ENCODE measurements around the gene GNG8.

The GNG8 gene

DNA sequence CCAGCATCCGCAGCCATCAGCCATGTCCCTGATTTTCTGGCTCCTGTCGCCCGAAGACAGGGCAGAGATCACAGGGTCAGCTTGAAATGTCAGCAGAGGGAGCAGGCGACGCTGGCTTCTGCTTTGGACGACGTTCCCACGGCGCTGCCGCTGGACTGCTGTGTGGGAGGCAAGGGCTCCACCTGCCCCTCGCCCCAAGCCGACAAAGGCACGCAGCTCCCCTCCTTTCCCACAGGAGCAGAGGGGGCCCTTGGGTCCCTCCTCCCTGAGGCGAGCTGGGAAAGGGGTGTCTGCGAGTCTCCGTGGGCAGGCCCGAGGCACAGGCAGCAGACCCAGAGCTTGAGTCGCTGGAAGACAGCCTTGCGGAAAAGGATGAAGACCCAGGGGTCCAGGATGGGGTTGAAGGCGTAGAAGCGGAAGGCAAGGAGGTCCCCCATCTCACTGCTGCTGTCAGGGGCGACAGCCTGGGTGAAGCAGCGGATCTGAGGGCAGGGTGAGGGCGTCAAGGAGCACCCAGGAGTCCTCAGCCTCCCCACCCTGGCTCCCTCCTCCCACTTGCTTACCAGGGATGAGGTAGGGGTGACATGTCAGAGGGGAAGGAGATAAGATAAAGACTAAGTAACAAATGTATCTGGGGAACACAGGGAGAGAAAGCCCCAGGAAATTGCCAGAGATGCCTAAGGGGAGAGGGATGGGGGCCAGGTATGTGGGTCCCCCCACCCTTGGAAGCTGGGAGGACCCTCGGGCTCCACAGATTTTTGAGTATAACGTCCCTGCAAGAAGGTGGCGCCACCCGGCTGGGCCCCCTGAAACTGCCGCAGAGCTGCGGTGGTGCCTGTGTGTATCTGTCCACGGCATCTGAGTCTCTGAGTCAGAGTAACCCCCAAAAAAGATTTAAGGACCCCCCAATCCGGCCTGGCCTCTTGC is 14.5 kb downstream of the GNG8 start:
- in situ Hi-C loops (cut with MboI; ENCODE audit: low sequenced_read_pairs): no loop called here

- in situ Hi-C loops (cut with MboI; ENCODE audit: low sequenced_read_pairs): no loop called here
These were observed 15.3 kb downstream of the GNG8 start for GRCh38 chr19:46620716-46621115.

GRCh38 chr19:46620267-46620666 is 15.7 kb downstream of the GNG8 start:
- in situ Hi-C loops (cut with MboI; ENCODE audit: low sequenced_read_pairs): no loop called here

GRCh38 chr19:46618670-46619231 is 17.3 kb downstream of the GNG8 start:
- in situ Hi-C loops (cut with MboI; ENCODE audit: low sequenced_read_pairs): no loop called here

DNA sequence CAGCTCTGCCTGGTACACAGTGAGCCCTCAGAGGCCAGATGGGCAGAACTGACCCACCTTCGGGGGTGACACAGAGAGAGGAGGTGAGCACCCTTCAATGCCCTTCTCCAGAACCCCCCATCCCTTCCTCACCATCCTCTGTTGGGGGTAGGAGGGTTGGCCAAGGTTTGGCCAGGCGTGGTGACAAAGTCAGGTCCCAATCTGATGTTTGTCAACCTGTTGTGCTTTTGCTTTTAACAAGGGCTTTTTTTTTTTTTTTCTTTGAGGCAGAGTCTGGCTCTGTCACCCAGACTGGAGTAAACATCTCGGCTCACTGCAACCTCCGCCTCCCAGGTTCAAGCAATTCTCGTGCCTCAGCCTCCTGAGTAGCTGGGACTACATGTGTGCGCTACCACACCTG is 18.4 kb downstream of the GNG8 start:
- in situ Hi-C loops (cut with MboI; ENCODE audit: low sequenced_read_pairs): no loop called here

DNA sequence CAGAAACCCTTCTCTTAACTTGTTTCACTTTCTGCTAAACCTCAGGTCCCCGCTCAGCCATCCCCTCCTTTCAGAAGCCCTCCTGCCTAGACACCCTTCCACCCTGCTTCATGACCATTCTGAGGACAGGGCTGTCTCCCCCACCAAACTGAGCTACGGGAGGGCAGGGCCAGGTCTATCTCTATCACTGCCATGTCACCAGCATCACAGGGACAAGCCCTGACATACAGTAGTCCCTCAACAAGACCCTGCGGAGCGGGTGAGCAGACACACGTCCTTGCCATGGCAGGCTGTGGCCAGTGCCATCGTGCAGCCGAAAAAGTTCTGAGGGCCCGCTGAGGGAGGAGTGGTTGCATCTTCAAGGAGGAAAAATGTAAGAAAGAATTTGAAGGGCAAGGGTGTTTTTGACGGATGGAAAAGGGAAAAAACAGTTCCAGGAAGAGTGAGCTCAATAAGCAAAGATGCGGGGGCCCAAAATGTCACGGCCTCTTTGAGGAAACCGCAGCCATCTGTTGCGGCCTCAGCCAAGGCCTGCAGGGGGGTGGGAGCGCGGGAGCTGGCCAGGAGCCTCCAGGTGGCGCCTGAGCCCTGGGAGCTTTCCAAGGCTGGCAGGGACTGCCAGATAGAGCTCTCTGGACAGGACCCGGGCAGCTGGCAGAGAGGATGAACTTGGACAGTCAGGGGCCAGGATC is 19.2 kb downstream of the GNG8 start:
- in situ Hi-C loops (cut with MboI; ENCODE audit: low sequenced_read_pairs): no loop called here

DNA sequence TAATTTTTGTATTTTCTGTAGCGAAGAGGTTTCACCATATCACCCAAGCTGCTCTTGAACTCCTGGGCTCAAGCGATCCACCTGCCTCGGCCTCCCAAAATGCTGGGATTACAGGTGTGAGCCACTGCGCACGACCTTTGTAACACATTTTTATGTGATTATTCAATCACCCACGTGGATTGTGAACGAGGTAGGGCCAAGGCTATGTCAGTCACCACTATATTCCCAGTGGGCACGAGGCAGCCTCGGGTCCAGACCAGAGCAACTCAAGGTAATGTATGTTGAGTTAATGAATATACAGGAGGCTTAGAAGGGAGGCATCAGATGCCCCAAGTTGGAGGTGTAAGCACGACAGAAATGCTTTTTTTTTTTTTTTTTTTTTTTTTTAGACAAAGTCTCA is 20.0 kb downstream of the GNG8 start:
- in situ Hi-C loops (cut with MboI; ENCODE audit: low sequenced_read_pairs): no loop called here

GRCh38 chr19:46614114-46614722 is 21.8 kb downstream of the GNG8 start:
- in situ Hi-C loops (cut with MboI; ENCODE audit: low sequenced_read_pairs): no loop called here

DNA sequence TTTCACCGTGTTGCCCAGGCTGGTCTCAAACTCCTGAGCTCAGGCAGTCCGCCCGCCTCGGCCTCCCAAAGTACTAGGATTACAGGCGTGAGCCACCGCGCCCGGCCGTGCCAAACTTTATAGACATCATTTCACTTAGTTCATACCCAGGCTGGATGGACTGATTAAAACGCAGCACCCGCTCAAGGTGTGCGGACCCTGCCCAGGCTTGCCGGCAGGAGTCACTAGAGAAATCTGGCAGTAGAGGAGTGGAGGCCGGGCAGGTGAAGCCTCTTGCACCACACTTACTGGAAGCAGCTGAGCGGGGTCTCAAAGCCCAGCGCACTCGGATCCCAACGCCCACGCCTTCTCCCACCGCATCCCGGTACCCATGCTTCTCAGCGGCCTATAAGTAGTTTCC is 22.5 kb downstream of the GNG8 start:
- in situ Hi-C loops (cut with MboI; ENCODE audit: low sequenced_read_pairs): no loop called here

DNA sequence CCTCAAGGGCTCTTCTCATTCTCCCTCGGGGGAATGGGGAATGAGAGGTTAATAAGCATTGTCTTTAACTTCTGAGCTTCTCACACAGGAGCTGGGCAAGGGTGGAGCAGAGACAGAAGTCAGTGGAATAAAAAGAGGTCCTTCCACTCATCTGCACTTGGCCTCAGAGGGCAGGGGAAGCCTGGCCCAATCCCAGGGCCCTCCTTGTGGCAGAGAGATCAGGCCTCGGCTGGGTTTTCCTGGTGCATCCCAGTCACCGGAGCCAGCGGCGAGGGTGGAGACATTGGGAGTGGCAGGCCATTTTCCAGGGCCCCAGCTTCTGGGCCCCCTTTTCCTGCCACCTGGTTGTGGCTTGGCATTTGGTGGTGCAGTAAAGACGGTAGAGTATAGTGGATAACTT is 24.2 kb downstream of the GNG8 start:
- in situ Hi-C loops (cut with MboI; ENCODE audit: low sequenced_read_pairs): no loop called here

DNA sequence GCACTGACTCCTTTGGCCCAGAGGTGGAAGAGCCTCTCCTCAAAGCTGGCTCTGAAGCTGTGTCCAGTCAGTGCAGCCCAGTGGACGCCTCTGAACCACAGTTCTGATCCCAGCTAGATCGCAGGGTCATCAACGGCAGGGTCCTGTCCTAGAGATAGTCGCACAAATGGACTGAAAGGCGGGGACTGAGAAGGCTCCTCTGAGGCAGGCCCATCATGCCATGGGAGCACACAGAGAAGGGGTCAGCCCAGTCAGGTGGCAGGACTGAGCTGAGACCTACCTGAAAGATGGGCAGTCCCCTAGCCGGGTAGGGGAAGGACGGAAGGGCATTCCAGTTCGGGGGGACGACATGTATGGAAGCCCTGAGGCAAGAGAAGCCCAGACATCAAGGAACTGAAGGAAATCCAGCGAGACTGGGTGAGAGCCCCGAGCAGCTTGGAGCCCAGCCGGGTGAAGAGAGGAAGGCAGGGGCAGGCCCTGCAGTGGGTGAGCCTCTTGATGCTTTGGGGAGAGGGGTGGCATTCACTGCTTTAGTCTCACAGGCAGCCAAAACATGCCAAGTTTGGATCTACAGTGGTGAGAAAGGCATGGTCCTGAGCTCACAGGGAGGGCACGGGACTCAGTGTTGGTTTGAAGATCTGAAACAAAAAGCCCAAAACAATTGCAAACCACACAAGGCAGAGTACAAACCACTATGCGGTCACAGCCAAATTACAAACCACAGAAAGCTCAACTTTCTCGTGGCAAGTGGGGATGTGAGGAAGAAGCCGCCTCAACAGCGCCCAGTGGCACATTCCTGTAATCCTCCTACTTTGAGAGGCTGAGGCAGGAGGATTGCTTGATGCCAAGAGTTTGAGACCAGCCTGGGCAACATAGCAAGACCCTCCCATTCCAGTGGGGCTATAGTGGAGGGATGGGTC is 24.9 kb downstream of the GNG8 start:
- in situ Hi-C loops (cut with MboI; ENCODE audit: low sequenced_read_pairs): no loop called here

DNA sequence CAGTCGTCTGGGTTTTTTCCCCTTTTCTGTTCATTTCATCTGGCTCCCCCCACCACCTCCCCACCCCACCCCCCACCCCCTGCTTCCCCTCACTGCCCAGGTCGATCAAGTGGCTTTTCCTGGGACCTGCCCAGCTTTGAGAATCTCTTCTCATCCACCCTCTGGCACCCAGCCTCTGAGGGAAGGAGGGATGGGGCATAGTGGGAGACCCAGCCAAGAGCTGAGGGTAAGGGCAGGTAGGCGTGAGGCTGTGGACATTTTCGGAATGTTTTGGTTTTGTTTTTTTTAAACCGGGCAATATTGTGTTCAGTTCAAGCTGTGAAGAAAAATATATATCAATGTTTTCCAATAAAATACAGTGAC is 25.6 kb downstream of the GNG8 start:
- in situ Hi-C loops (cut with MboI; ENCODE audit: low sequenced_read_pairs): no loop called here

- in situ Hi-C loops (cut with MboI; ENCODE audit: low sequenced_read_pairs): no loop called here
These were observed 26.2 kb downstream of the GNG8 start for GRCh38 chr19:46609511-46610412.

GRCh38 chr19:46608581-46609345 is 27.2 kb downstream of the GNG8 start:
- in situ Hi-C loops (cut with MboI; ENCODE audit: low sequenced_read_pairs): no loop called here

GRCh38 chr19:46608178-46608577 is 27.8 kb downstream of the GNG8 start:
- in situ Hi-C loops (cut with MboI; ENCODE audit: low sequenced_read_pairs): no loop called here

- in situ Hi-C loops (cut with MboI; ENCODE audit: low sequenced_read_pairs): no loop called here
These were observed 28.6 kb downstream of the GNG8 start for GRCh38 chr19:46607448-46607841.

DNA sequence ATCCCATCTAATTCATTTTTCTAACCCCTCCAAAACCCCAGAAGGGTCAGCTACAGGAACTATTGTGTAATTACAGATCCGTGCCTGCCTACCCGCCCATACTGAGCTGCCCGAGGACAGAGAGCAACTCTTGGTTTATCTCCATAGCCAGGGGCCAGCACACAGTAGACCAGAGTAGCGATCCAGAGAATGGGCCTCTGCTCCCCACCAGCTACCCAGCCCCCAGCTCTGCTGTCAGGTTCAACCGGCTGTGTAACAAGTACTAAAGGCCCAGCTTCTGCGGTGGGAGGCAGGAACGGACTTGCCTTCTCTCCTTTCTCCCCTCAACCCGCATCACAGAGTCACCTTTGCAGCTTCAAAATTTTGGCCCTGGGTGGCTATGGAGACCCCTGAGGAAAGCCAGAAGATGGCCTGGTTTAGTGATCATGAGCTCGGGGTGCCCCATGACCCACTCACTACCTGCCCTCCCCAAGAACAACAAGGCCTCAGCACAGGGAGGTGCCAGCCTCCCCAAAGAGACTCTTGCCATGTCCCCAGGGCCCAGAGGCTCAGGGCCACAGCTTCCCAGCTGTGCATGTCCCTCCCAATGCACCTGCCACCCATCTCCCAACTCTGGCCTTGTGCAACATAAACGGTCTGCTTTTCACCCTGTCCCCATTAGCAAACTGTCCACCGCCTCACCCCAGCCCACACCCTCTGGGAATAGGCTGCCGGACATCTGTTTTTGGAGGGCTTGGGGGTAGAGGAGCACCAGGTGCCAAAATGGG is 29.1 kb downstream of the GNG8 start:
- in situ Hi-C loops (cut with MboI; ENCODE audit: low sequenced_read_pairs): no loop called here

DNA sequence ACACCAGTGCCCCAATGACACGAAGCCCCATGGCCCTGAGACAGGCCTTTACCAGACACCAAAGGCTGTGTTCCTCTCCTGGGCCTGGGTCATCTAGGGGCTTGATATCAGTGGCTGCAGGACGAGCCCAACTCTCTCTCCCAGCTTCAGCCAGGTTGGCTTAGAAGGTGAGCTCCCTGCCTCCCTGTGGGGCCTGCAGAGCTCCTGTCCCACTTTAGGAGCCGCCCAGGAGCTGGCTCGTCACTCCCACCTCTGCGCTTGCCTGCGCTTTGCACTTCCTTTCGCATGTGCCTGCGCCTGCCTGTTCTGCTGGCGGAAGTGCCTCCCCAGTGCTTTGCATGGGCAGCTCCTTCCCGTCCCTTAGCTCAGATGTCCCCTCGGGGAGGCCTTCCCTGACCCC is 30.0 kb downstream of the GNG8 start:
- in situ Hi-C loops (cut with MboI; ENCODE audit: low sequenced_read_pairs): no loop called here
